ENCODE results near the gene PLK3. TPM values are rescaled to one million over a fixed set of nuclear protein-coding genes. Genes with fewer than 3 reads are reported as not detected.
A peak's percentile ranks its signal among the peaks of the same experiment; 100 is the strongest.
"Not testable (repeated sequence)": the region's sequence is repeated elsewhere in the genome, so short reads cannot be mapped to it uniquely, and the experiment has no call there.

Gene PLK3
- total RNA-seq, 1 experiment from 2014 or later: 4.9 TPM

GRCh38 chr1:44824392-44824791 lies 24.2 kb downstream of the PLK3 start:
- DNase-seq; H3K36me3 ChIP-seq (replicated peaks; ENCODE audit: control insufficient read depth, insufficient read depth, low read length); H3K27me3 ChIP-seq (ENCODE audit: control insufficient read depth, insufficient read depth, low read length); H3K4me3 ChIP-seq (ENCODE audit: insufficient read depth, low read depth, low read length): not testable (repeated sequence)

- DNase-seq: peak; percentile 61
- H3K27me3 ChIP-seq (ENCODE audit: control insufficient read depth, insufficient read depth, low read length): no peaks in the 10 kb centered on the region
- H3K36me3 ChIP-seq (replicated peaks; ENCODE audit: control insufficient read depth, insufficient read depth, low read length): no peaks in the 10 kb centered on the region
- no peak overlapping the region for H3K4me3 ChIP-seq (ENCODE audit: insufficient read depth, low read depth, low read length)
Observed at GRCh38 chr1:44826375-44827196, 26.4 kb downstream of the PLK3 start.

GRCh38 chr1:44827197-44828002 lies 27.2 kb downstream of the PLK3 start:
- Histone ChIP-seq H3K4me3 (ENCODE audit: insufficient read depth, low read depth, low read length) (no peak overlapping the region), H3K27me3 (ENCODE audit: control insufficient read depth, insufficient read depth, low read length) (no peaks in the 10 kb centered on the region), H3K36me3 (replicated peaks; ENCODE audit: control insufficient read depth, insufficient read depth, low read length) (no peaks in the 10 kb centered on the region)
- DNase-seq: peak; percentile 88

GRCh38 chr1:44828003-44828651 lies 27.9 kb downstream of the PLK3 start:
- Histone ChIP-seq H3K36me3 (replicated peaks; ENCODE audit: control insufficient read depth, insufficient read depth, low read length) (no peaks in the 10 kb centered on the region), H3K27me3 (ENCODE audit: control insufficient read depth, insufficient read depth, low read length) (no peaks in the 10 kb centered on the region), H3K4me3 (ENCODE audit: insufficient read depth, low read depth, low read length) (no peak overlapping the region)
- DNase-seq: peak; percentile 66

- no peaks in the 10 kb centered on the region for H3K36me3 ChIP-seq (replicated peaks; ENCODE audit: control insufficient read depth, insufficient read depth, low read length)
- no peaks in the 10 kb centered on the region for H3K27me3 ChIP-seq (ENCODE audit: control insufficient read depth, insufficient read depth, low read length)
- peak; percentile 25 for DNase-seq
- H3K4me3 ChIP-seq (ENCODE audit: insufficient read depth, low read depth, low read length): no peak overlapping the region
Observed at GRCh38 chr1:44828841-44829440, 28.8 kb downstream of the PLK3 start.

- H3K36me3 ChIP-seq (replicated peaks; ENCODE audit: control insufficient read depth, insufficient read depth, low read length): no peaks in the 10 kb centered on the region
- DNase-seq: no peak
- H3K4me3 ChIP-seq (ENCODE audit: insufficient read depth, low read depth, low read length): no peak overlapping the region
- no peaks in the 10 kb centered on the region for H3K27me3 ChIP-seq (ENCODE audit: control insufficient read depth, insufficient read depth, low read length)
Observed at GRCh38 chr1:44829506-44830384, 29.6 kb downstream of the PLK3 start.

GRCh38 chr1:44830900-44831304 lies 30.7 kb downstream of the PLK3 start:
- no peaks in the 10 kb centered on the region for H3K36me3 ChIP-seq (replicated peaks; ENCODE audit: control insufficient read depth, insufficient read depth, low read length)
- peak; percentile 59 for DNase-seq
- no peaks in the 10 kb centered on the region for H3K27me3 ChIP-seq (ENCODE audit: control insufficient read depth, insufficient read depth, low read length)
- H3K4me3 ChIP-seq (ENCODE audit: insufficient read depth, low read depth, low read length): no peak overlapping the region

GRCh38 chr1:44831516-44831915 lies 31.3 kb downstream of the PLK3 start:
- peak; percentile 57 for DNase-seq
- no peaks in the 10 kb centered on the region for H3K36me3 ChIP-seq (replicated peaks; ENCODE audit: control insufficient read depth, insufficient read depth, low read length)
- no peak overlapping the region for H3K4me3 ChIP-seq (ENCODE audit: insufficient read depth, low read depth, low read length)
- no peaks in the 10 kb centered on the region for H3K27me3 ChIP-seq (ENCODE audit: control insufficient read depth, insufficient read depth, low read length)

GRCh38 chr1:44832056-44832705 lies 32.0 kb downstream of the PLK3 start:
- Histone ChIP-seq H3K4me3 (ENCODE audit: insufficient read depth, low read depth, low read length) (no peak overlapping the region), H3K27me3 (ENCODE audit: control insufficient read depth, insufficient read depth, low read length) (no peaks in the 10 kb centered on the region), H3K36me3 (replicated peaks; ENCODE audit: control insufficient read depth, insufficient read depth, low read length) (no peaks in the 10 kb centered on the region)
- DNase-seq: peak; percentile 66

GRCh38 chr1:44834328-44834727 lies 34.2 kb downstream of the PLK3 start:
- DNase-seq: no peak
- Histone ChIP-seq H3K4me3 (ENCODE audit: insufficient read depth, low read depth, low read length) (no peak overlapping the region), H3K27me3 (ENCODE audit: control insufficient read depth, insufficient read depth, low read length) (no peaks in the 10 kb centered on the region), H3K36me3 (replicated peaks; ENCODE audit: control insufficient read depth, insufficient read depth, low read length) (no peaks in the 10 kb centered on the region)

- Histone ChIP-seq H3K27me3 (ENCODE audit: control insufficient read depth, insufficient read depth, low read length) (no peaks in the 10 kb centered on the region), H3K36me3 (replicated peaks; ENCODE audit: control insufficient read depth, insufficient read depth, low read length) (no peaks in the 10 kb centered on the region), H3K4me3 (ENCODE audit: insufficient read depth, low read depth, low read length) (no peak overlapping the region)
- DNase-seq: peak; percentile 89
Observed at GRCh38 chr1:44835738-44836675, 35.8 kb downstream of the PLK3 start.

GRCh38 chr1:44838294-44838693 lies 38.1 kb downstream of the PLK3 start:
- peaks cover 10% of the 10 kb centered on the region for H3K27me3 ChIP-seq (ENCODE audit: control insufficient read depth, insufficient read depth, low read length)
- not testable (repeated sequence) for H3K4me3 ChIP-seq (ENCODE audit: insufficient read depth, low read depth, low read length); DNase-seq; H3K36me3 ChIP-seq (replicated peaks; ENCODE audit: control insufficient read depth, insufficient read depth, low read length)

Data from H7 (cell line).